Measurements from ENCODE around the gene AHSG. TPM values are rescaled to one million over a fixed set of nuclear protein-coding genes. Genes with fewer than 3 reads are reported as not detected.

AHSG gene
- total RNA-seq, 1 donor from 2014 or later = not detected

DNA sequence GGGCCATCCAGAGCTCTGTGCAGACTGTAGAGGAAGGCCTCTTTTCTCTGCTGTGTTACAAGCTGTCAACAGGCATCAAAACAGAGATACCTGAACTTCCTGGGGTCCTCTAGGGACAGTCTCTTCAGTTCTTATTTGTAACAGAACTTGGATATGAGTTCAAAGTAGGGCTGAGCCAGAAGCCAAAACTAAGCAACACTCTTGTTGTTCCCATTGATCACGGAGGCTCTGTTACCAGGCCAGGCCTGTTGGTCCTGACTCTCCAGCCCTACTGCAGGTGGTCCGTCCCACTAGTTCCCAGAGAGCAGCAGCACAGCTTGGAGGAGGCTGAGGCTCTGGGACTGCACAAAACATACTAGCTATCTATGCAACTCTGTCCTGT is 13.1 kb upstream of the AHSG start:
- no peak for TF ChIP-seq CTCF (IDR thresholded peaks at IDR 0.05; ENCODE audit: insufficient read depth, low read length, severe bottlenecking)
- no peaks in the 10 kb centered on the region for H3K36me3 ChIP-seq (ENCODE audit: control insufficient read depth, insufficient read depth, low read length)
- H3K27me3 ChIP-seq (ENCODE audit: control insufficient read depth, insufficient read depth, low read length) = no peaks in the 10 kb centered on the region
- no peak for FAIRE-seq
- no peak for DNase-seq (ENCODE audit: low read depth)
- no peak overlapping the region for H3K4me3 ChIP-seq (ENCODE audit: low read depth, low read length)

- H3K36me3 ChIP-seq (ENCODE audit: control insufficient read depth, insufficient read depth, low read length) = no peaks in the 10 kb centered on the region
- H3K27me3 ChIP-seq (ENCODE audit: control insufficient read depth, insufficient read depth, low read length) = no peaks in the 10 kb centered on the region
- H3K4me3 ChIP-seq (ENCODE audit: low read depth, low read length) = no peak overlapping the region
- FAIRE-seq (no peak), DNase-seq (ENCODE audit: low read depth) (no peak)
- no peak for TF ChIP-seq CTCF (IDR thresholded peaks at IDR 0.05; ENCODE audit: insufficient read depth, low read length, severe bottlenecking)
Observed at GRCh38 chr3:186600896-186601295, 12.0 kb upstream of the AHSG start.

- no peak for DNase-seq (ENCODE audit: low read depth)
- Histone ChIP-seq H3K4me3 (ENCODE audit: low read depth, low read length) (no peak overlapping the region), H3K36me3 (ENCODE audit: control insufficient read depth, insufficient read depth, low read length) (no peaks in the 10 kb centered on the region), H3K27me3 (ENCODE audit: control insufficient read depth, insufficient read depth, low read length) (no peaks in the 10 kb centered on the region)
- TF ChIP-seq CTCF (IDR thresholded peaks at IDR 0.05; ENCODE audit: insufficient read depth, low read length, severe bottlenecking) = no peak
- FAIRE-seq = no peak
Observed at GRCh38 chr3:186603159-186603558, 9.7 kb upstream of the AHSG start.

DNA sequence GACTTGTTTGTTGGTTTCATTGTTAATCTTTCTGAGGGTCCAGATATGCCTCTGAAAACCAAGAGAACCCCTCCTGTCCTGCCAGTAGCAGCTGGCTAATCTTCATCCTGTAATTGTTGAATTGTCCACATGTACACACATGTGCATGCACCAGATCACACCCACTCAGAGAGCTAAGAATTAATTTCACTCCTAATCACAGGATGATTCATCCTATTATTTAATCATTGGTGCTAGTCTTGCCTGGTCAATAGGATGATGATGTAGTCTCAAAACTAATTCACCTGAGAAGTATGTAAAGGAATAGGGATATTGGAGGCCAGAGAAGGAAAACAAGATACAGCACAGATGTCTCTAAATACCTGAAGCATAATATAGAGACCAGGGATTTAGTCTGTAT is 7.8 kb upstream of the AHSG start:
- no peaks in the 10 kb centered on the region for H3K27me3 ChIP-seq (ENCODE audit: control insufficient read depth, insufficient read depth, low read length)
- H3K4me3 ChIP-seq (ENCODE audit: low read depth, low read length) = no peak overlapping the region
- H3K36me3 ChIP-seq (ENCODE audit: control insufficient read depth, insufficient read depth, low read length) = no peaks in the 10 kb centered on the region
- peak; percentile 91 for DNase-seq (ENCODE audit: low read depth)
- FAIRE-seq = no peak
- no peak for TF ChIP-seq CTCF (IDR thresholded peaks at IDR 0.05; ENCODE audit: insufficient read depth, low read length, severe bottlenecking)

DNA sequence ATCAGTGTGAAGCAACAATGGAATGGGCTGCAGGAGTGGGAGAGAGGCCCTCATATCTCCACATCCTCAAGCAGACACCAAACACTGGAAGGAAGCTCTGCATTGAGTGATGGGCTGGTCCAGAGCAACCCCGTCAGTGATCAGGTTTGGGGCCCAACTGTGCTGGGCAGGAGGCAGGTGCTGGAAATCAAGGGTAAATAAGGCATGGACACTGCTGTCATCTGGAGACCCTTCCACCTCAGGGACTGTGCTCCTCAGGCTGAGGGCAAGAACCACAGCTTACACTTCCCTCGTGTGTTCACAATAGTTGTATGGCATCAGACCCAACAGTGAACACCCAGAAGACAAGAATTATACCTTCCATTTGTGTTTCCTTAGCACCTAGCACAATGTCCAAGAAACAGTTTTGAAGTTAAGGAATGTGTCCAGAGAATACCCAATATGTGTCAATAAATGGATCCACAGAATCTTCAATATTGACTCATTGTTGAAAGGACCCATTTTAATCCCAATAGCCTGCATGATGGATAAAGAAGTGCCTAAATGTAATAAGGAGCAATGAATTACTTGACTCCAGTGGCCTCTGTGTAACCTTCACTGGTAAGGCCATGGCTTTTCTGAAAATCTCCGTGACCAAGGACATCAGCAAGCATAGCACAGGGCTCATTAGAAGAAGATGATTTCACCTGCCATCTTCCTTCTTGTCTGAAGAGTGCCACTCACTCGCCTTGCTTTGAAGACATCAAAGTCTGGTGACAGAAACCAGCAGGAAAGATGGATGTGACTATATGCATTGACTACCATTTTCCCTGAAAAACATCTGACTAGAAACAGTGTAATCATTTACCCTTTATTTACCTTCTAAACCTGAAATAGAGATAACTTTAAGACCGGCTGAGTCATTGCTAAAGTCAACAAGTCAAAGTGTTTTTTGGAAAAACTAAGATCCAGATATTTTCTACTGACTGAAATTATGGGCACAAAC is 7.0 kb upstream of the AHSG start:
- H3K4me3 ChIP-seq (ENCODE audit: low read depth, low read length) = no peak overlapping the region
- no peaks in the 10 kb centered on the region for H3K36me3 ChIP-seq (ENCODE audit: control insufficient read depth, insufficient read depth, low read length)
- TF ChIP-seq CTCF (IDR thresholded peaks at IDR 0.05; ENCODE audit: insufficient read depth, low read length, severe bottlenecking) = no peak
- DNase-seq (ENCODE audit: low read depth) (peak; percentile 20), FAIRE-seq (no peak)
- H3K27me3 ChIP-seq (ENCODE audit: control insufficient read depth, insufficient read depth, low read length) = no peaks in the 10 kb centered on the region

All from bronchial epithelial cell (primary cell).